ENCODE measurements around the gene HS1BP3. TPM values are rescaled to one million over a fixed set of nuclear protein-coding genes. Genes with fewer than 3 reads are reported as not detected.

HS1BP3 gene
- polyA plus RNA-seq, 1 donor = 30.7 TPM

DNA sequence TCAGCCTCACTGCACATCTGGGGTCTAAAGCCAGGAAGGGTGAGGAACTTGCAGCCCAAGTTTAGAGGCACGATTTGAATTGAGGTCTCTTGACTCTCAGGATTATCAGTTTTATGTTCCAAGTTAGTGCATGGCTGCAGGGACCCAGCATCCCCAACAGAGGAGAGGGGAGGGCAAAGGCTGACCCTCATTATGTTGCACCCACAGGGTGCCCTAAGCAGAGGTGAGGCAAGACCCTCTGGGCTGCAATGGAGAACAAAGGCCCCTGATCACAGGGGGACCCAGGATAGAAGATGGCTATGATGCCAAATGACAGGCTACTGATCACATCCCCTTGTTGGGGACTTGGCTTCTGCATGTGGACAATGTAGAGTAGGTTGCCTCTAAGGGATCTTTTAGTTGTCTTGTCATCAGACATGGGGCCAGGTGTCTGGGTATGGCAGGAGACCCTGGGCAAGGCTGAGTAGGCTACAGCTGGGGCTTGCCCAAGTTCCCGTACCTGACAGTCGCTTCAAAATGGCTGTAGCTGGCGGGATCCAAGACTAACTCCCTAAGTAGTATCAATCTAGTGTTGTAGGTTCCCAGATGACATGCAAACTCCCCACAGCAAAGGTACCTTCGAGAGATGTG is 11.5 kb upstream of the HS1BP3 start:
- peaks cover 15% of the 10 kb centered on the region for H3K4me1 ChIP-seq (ENCODE audit: control insufficient read depth, insufficient read depth, low read length)
- DNase-seq = no peak
- WGBS (ENCODE audit: insufficient coverage, low lambda C conversion rate) = no CpG with 5 or more reads among the region's 5 CpGs
- H3K27me3 ChIP-seq (ENCODE audit: control insufficient read depth, insufficient read depth, low read length) = peaks cover 78% of the 10 kb centered on the region
- H3K27ac ChIP-seq (ENCODE audit: low read length) = no peak overlapping the region
- no peaks in the 10 kb centered on the region for H3K36me3 ChIP-seq (ENCODE audit: control insufficient read depth, insufficient read depth, low read length)
- peaks cover 6% of the 10 kb centered on the region for H3K9me3 ChIP-seq (ENCODE audit: control insufficient read depth, low read depth, low read length)
- H3K4me3 ChIP-seq (ENCODE audit: low read length) = no peak overlapping the region

DNA sequence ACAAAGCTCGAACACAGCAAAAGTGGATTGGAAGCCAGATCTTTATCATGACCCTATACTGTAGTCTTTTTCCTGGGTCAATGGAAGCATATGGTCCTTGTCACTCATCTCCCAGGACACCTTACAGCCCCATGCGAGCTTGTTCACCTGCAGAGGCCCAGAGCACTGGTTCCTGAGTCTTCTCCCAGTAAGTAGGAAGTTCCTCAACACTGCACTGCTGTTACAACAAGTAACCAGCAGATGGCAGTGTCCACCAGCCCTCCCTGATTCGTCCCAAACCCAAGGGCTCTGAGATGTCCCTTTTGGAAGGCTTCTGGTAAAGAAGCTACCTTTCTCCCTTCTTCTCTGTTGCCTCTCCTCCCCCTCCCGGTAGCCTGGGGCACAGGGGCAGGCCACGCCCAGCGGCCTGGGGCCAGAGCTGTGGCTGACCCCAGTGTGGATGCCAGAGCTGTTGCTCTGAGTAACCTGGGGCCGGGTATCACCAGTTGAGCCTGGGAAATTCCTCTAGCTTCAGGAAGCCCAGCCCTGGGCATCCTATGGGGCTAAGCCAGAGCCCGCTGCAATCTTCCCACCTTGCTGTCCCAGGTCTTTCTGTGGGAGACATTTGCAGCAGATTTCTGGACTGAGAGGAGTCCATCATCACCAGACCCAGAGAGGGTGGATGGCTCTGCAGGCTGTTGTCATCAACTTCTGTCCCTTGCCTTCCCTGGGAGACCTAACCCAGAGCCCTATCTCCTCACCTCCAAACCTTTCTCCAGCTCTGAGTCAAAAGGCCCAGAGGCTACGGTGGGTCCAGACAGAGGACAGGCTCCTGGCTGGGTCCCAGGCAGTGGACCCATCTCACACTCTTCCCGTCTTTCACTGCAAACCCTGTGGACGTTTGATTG is 10.8 kb upstream of the HS1BP3 start:
- peak; percentile 54 to 63 for DNase-seq

DNA sequence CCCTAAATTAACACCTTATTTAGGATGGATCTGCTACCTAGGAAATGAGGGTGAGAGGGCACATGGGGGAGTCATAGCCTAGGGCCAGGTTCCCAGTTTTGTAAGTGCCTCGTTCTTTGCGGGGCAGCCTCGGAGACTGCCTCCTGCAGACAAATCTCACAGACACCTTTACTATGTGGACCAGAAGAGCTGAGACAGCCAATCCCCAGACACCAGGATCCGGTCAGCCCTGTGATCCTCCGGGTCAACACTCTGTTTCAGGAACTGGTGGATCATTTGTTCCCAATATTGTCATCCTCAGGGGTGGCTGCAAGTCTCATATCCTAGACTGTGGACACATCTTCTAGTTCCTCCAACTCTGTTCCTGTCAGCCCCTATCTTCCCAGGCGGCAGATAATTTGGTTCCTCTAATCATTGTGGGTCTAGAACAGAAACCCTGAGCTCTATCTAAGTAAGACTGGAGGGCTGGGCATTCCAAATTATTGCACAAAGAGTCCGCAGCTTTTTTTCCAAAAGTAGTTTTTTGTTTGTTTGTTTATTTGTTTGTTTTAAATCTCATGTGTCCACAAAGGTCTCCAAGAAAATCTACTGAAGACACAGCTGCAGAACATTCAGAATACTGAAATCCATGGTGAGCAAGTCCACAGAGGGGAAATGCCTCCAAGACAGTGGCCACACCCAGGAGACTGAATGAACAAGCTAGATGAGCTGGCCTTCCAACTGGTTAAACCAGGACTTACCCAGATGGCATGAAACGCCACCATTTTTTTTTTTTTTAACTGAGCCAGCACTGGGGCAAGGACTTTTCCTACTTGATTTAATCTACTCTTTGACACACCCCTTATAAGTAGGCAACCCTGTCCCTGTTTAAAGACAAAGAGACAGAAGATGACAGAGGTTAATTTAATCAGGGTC is 9.9 kb upstream of the HS1BP3 start:
- peaks cover 8% of the 10 kb centered on the region for H3K4me1 ChIP-seq (ENCODE audit: control insufficient read depth, insufficient read depth, low read length)
- 100% methylated on average over 1 of the region's 8 CpGs for WGBS (ENCODE audit: insufficient coverage, low lambda C conversion rate)
- H3K9me3 ChIP-seq (ENCODE audit: control insufficient read depth, low read depth, low read length) = peaks cover 3% of the 10 kb centered on the region
- no peak overlapping the region for H3K27ac ChIP-seq (ENCODE audit: low read length)
- H3K4me3 ChIP-seq (ENCODE audit: low read length) = no peak overlapping the region
- peaks cover 74% of the 10 kb centered on the region for H3K27me3 ChIP-seq (ENCODE audit: control insufficient read depth, insufficient read depth, low read length)
- DNase-seq = no peak
- no peaks in the 10 kb centered on the region for H3K36me3 ChIP-seq (ENCODE audit: control insufficient read depth, insufficient read depth, low read length)

More for the DNA sequence above, 10.8 kb upstream of the HS1BP3 start:
- H3K4me1 ChIP-seq (ENCODE audit: control insufficient read depth, insufficient read depth, low read length) = peaks cover 15% of the 10 kb centered on the region
- peaks cover 4% of the 10 kb centered on the region for H3K9me3 ChIP-seq (ENCODE audit: control insufficient read depth, low read depth, low read length)
- H3K4me3 ChIP-seq (ENCODE audit: low read length) = no peak overlapping the region
- H3K27ac ChIP-seq (ENCODE audit: low read length) = no peak overlapping the region
- H3K36me3 ChIP-seq (ENCODE audit: control insufficient read depth, insufficient read depth, low read length) = no peaks in the 10 kb centered on the region
- peaks cover 78% of the 10 kb centered on the region for H3K27me3 ChIP-seq (ENCODE audit: control insufficient read depth, insufficient read depth, low read length)
- WGBS (ENCODE audit: insufficient coverage, low lambda C conversion rate) = 40% methylated on average over 2 of the region's 11 CpGs

DNA sequence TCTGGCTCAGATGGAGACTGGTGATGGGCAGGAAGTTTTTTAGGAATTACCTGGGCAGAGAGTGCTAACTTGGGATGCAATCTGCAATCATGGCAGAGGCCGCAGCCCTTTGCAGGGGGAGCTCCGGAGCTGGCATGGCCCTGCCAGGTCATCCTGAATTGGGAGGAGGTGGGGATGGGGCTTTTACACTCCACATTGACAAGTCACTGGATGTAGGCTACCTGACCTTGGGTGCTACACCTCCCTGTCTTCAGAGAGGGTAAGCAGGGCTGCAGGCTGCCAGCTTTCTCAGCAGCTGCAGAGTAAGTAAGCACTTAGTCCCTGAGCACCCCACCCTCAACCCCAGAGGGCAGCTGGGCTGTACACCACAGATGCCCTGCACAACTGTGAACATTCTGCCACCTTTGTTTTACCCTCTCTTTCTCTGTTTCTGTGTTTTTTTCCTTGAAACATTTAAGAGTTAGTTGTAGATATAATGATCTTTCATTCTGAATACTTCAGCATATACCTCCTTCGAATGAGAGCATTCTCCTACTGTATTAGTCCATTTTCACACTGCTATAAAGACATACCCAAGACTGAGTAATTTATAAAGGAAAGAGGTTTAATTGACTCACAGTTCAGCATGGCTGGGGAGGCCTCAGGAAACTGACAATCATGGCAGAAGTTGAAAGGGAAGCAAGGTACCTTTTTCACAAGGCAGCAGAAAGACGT is 6.8 kb upstream of the HS1BP3 start:
- H3K4me3 ChIP-seq (ENCODE audit: low read length) = no peak overlapping the region
- DNase-seq = no peak
- no peak overlapping the region for H3K27ac ChIP-seq (ENCODE audit: low read length)
- H3K27me3 ChIP-seq (ENCODE audit: control insufficient read depth, insufficient read depth, low read length) = peaks cover 48% of the 10 kb centered on the region
- peaks cover 2% of the 10 kb centered on the region for H3K4me1 ChIP-seq (ENCODE audit: control insufficient read depth, insufficient read depth, low read length)
- WGBS (ENCODE audit: insufficient coverage, low lambda C conversion rate) = 100% methylated on average over 1 of the region's 4 CpGs
- H3K9me3 ChIP-seq (ENCODE audit: control insufficient read depth, low read depth, low read length) = no peaks in the 10 kb centered on the region
- H3K36me3 ChIP-seq (ENCODE audit: control insufficient read depth, insufficient read depth, low read length) = no peaks in the 10 kb centered on the region

DNA sequence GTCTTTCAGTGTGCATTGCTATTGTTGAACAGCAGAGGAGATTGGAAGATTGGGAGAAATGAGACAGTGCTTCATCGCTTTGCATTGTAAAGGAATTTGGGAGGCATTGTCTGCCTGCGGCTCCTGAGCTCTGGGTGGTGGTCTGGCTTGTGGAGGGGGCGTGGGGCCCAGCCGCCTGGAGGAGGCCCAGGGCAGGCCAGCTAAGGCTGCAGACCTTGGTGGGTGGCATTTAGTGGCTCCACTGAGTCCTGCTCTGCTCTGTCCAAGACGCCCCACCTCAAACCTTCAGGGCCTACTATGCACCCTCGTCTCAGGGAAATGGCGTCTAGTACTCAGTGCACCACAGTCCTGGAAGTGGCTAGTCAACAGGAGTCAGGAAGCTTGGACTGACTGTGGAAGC is 5.7 kb upstream of the HS1BP3 start:
- peaks cover 2% of the 10 kb centered on the region for H3K4me1 ChIP-seq (ENCODE audit: control insufficient read depth, insufficient read depth, low read length)
- no peak overlapping the region for H3K27ac ChIP-seq (ENCODE audit: low read length)
- peaks cover 37% of the 10 kb centered on the region for H3K27me3 ChIP-seq (ENCODE audit: control insufficient read depth, insufficient read depth, low read length)
- no peak for DNase-seq
- no peaks in the 10 kb centered on the region for H3K9me3 ChIP-seq (ENCODE audit: control insufficient read depth, low read depth, low read length)
- no peaks in the 10 kb centered on the region for H3K36me3 ChIP-seq (ENCODE audit: control insufficient read depth, insufficient read depth, low read length)
- no peak overlapping the region for H3K4me3 ChIP-seq (ENCODE audit: low read length)
- no CpG with 5 or more reads among the region's 7 CpGs for WGBS (ENCODE audit: insufficient coverage, low lambda C conversion rate)

DNA sequence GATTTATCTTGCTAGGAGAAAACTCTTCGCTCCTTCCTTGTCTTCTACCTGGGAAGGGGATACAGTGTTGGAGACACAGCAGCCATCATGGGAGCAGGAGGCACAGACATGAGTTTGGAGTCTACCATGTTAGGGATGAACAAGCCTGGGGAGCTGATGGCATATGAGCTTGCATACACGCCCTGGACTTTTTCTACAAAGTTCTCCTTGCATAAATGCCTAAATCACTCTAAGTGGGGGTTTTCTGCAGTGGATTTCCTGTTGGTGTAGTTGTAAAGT is 3.6 kb upstream of the HS1BP3 start:
- no CpG with 5 or more reads among the region's 2 CpGs for WGBS (ENCODE audit: insufficient coverage, low lambda C conversion rate)

DNA sequence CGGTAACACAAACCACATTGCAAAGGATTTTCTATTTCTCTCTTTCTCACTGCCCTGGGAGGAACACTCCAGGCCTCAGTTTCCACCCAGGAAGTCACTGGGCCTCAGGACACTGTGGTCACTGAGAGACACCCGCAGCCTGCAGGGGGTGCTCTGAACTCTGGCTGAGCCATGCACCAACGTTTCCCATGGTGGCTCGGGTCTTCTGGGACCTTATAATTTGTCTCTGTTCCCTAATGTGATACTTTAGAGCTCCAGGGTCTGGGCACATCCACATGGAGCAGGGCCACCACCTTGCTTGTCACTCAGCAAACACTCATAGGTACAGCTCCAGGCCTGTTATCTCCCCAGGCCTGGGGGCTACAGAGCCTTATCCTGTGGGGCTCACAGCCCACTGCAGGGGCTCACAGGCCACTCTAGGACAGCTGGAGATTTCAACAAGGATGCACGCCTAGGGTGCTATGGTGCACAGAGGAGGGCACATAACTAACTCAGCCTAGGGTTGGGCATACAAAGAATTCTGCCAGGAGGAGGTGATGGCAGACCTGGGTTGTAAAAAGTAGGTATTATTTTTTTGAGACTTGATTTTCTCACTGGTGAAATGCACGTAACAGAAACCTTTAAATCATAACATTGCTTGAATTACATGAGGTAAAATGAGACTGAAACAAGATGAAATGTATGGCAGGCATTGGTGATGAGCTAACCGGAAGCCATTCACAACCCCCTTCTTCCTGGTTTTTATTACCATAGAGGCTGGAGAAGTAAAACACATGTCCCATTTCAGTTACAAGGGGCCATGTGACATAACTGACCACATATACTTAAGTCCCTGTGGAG is 3.0 kb upstream of the HS1BP3 start:
- 86% methylated on average over 1 of the region's 7 CpGs for WGBS (ENCODE audit: insufficient coverage, low lambda C conversion rate)
- Histone ChIP-seq H3K27ac (ENCODE audit: low read length) (no peak overlapping the region), H3K4me3 (ENCODE audit: low read length) (no peak overlapping the region), H3K36me3 (ENCODE audit: control insufficient read depth, insufficient read depth, low read length) (no peaks in the 10 kb centered on the region), H3K4me1 (ENCODE audit: control insufficient read depth, insufficient read depth, low read length) (peaks cover 16% of the 10 kb centered on the region), H3K9me3 (ENCODE audit: control insufficient read depth, low read depth, low read length) (no peaks in the 10 kb centered on the region), H3K27me3 (ENCODE audit: control insufficient read depth, insufficient read depth, low read length) (peaks cover 19% of the 10 kb centered on the region)
- DNase-seq = no peak

More for the DNA sequence above, 3.6 kb upstream of the HS1BP3 start:
- Histone ChIP-seq H3K4me1 (ENCODE audit: control insufficient read depth, insufficient read depth, low read length) (peaks cover 13% of the 10 kb centered on the region), H3K27me3 (ENCODE audit: control insufficient read depth, insufficient read depth, low read length) (peaks cover 20% of the 10 kb centered on the region), H3K9me3 (ENCODE audit: control insufficient read depth, low read depth, low read length) (no peaks in the 10 kb centered on the region), H3K27ac (ENCODE audit: low read length) (no peak overlapping the region), H3K36me3 (ENCODE audit: control insufficient read depth, insufficient read depth, low read length) (no peaks in the 10 kb centered on the region), H3K4me3 (ENCODE audit: low read length) (no peak overlapping the region)
- DNase-seq = no peak

DNA sequence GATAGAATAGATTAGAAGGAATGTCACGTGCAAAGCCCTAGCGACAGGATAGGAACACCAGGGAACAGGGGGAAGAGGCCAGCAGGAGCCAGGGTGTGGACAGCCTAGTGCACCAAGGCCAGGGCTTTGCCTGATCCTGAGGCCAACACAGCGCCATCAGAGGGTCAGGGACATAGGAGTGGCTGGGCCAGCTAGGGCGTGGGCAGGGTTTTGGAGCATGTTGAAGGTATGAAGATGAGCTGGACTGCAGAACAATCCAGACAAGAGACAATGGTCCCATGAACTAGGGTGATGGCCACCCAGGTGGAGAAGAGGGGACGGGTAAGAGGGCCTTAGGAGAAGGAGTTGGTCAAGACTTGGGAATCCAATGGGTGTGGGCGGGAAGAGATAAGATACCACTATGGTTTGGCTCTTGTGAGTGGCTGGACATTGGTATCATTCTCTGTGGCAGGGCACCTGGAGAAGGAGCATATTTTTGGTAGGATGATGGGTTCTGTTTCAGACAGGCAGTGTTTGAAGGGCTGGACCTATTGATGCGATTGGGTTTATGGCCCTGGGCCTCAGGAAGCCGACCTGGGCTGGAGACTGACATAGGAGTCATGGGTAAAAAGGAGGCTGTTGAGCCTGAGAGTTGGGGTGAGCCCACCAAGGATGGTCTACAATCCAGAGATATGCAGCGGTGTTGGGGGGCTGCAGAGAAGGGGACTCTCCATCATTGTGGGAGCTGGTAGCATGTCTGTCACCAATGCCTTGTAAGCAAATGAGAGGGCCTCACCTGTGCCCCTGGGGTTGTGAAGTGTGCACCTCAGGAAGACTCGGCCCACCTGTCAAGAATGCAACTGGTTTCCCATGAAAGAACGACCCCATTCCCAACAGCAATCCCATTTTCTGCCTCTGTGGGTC is 2.0 kb upstream of the HS1BP3 start:
- no peak for DNase-seq
- Histone ChIP-seq H3K4me1 (ENCODE audit: control insufficient read depth, insufficient read depth, low read length) (peaks cover 24% of the 10 kb centered on the region), H3K4me3 (ENCODE audit: low read length) (no peak overlapping the region), H3K27me3 (ENCODE audit: control insufficient read depth, insufficient read depth, low read length) (peaks cover 17% of the 10 kb centered on the region), H3K27ac (ENCODE audit: low read length) (no peak overlapping the region), H3K36me3 (ENCODE audit: control insufficient read depth, insufficient read depth, low read length) (no peaks in the 10 kb centered on the region), H3K9me3 (ENCODE audit: control insufficient read depth, low read depth, low read length) (no peaks in the 10 kb centered on the region)
- WGBS (ENCODE audit: insufficient coverage, low lambda C conversion rate) = 100% methylated on average over 2 of the region's 11 CpGs

DNA sequence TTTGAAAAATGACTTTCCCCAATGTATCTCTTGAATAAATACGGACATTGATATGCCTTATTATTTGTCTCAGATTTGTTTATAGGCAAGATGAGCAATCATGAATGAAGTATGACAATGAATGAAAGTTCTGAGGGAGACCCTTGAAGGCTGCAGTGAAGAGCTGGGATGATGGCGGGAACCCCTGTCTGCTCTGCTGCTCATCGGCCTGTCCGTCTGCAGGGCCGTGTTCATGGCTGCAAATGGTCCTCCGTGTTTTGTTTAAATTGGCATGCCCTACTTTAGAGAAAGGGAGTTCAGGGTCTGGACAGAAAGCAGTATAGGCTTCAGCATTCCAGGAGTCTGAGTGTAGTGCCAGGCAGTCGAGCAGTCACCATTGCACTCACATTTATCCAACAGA is 1.2 kb upstream of the HS1BP3 start:
- H3K27me3 ChIP-seq (ENCODE audit: control insufficient read depth, insufficient read depth, low read length) = peaks cover 12% of the 10 kb centered on the region
- no peak overlapping the region for H3K27ac ChIP-seq (ENCODE audit: low read length)
- H3K4me1 ChIP-seq (ENCODE audit: control insufficient read depth, insufficient read depth, low read length) = peaks cover 27% of the 10 kb centered on the region
- H3K9me3 ChIP-seq (ENCODE audit: control insufficient read depth, low read depth, low read length) = no peaks in the 10 kb centered on the region
- DNase-seq = no peak
- no peaks in the 10 kb centered on the region for H3K36me3 ChIP-seq (ENCODE audit: control insufficient read depth, insufficient read depth, low read length)
- no peak overlapping the region for H3K4me3 ChIP-seq (ENCODE audit: low read length)
- WGBS (ENCODE audit: insufficient coverage, low lambda C conversion rate) = no CpG with 5 or more reads among the region's 7 CpGs

Data from large intestine (tissue), 3 donors.